Stimulated activated CD8-positive, alpha-beta memory T cell treated with anti-CD3 and anti-CD28 coated beads, Interleukin-12 subunit alpha, Interleukin-12 subunit beta, amount 100 ng/mL, for 1 hour (primary cell): ENCODE measurements around the gene KRT6C.
"Not testable (repeated sequence)": the region's sequence is repeated elsewhere in the genome, so short reads cannot be mapped to it uniquely, and the experiment has no call there.

Experiments
- DNase-seq: peaks from one replicate; pipeline ENCODE4 v3.0.0-alpha.2; 2020; ENCODE audit warnings: low read depth

KRT6C gene

GRCh38 chr12:52455821-52456220, 17.8 kb downstream of the KRT6C start:
- DNase-seq = no peak

- DNase-seq = no peak
Measured at GRCh38 chr12:52454411-52455201, 19.0 kb downstream of the KRT6C start.

GRCh38 chr12:52452101-52452500, 21.5 kb downstream of the KRT6C start, which contains the start of gene KRT6B:
KRT6B (minus strand) TSS chr12:52452146; CDS start chr12:52452078, 68 bp downstream.
- DNase-seq = no peak

DNA sequence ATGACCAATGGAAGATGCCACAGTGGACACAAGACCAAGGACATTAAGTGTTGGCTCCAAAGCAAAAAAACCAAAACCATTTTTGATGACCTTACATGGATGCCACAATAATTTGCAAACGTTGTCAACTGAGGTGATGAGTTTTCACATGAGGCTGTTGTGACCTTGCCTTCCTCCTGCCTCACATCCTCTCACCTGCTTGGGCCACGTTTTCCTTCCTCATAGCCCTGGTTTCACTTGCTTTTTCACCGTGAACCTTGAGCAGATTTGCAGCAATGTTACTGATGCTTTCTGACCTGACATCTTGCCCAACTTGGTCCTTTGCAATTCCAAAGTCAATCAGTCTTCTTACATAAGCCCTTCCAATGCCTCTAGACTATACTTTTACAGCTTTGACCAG, 25.4 kb downstream of the KRT6C start:
- DNase-seq = no peak

- not testable (repeated sequence) for DNase-seq
Measured at GRCh38 chr12:52447196-52447595, 26.4 kb downstream of the KRT6C start.

- no peak for DNase-seq
Measured at GRCh38 chr12:52446367-52447045, 27.1 kb downstream of the KRT6C start.

DNA sequence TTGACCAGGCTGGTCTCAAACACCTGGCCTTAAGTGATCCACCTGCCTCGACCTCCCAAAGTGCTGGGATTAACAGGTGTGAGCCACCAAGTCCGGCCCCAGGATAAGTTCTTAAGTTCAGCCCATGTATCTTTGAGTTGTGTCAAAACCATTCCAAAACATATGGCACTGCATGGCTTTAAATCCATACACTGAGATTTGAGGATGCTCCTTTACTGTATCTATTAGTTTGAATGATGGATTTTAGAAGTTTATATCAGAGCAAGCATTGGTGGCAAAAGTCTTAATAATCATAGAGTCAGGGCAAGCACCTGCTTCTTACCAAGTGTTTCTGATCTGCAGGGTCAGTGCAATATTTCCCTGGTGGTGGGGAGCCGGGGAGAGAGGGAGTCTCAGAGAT, 27.7 kb downstream of the KRT6C start:
- no peak for DNase-seq

DNA sequence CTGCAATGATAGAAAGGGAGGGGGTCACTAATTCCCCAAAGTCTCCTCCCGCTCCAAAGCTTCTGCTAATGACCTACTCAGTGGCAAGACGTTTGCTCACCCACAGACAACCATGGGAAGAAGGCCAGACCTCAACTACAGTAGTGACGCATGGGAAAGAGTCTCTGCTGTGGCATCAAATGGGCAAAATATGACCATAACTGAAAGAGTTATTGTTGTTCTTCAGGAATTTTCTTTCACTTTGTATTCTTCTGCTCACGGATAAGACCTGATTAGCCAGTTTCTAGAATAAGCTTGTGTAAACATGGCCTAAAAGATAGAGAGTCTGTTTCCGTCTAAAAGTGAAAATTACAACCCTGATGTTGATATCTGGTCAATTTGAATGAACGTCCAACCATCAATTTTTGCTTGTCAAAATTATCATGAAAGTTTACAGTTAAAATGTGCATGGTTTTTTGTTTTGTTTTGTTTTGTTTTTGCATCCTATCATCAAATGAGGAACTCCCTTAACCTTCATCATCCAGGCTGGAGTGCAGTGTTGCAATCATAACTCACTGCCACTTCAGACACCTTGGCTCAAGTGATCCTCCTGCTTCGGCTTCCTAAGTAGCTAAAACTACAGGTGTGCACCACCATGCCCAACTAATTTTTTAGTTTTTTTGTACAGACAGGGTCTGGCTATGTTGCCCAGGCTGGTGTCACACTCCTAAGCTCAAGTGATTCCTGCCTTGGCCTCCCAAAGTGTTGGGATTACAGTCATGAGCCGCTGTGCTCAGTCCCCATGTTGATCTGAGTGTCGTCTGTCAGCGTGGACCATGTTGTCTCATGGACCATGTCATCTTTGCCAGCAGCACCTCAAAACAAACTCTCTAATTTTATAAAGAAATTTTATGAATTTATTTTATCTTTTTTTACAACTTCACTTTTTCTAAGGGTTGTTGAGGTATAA, 28.7 kb downstream of the KRT6C start:
- no peak for DNase-seq

DNA sequence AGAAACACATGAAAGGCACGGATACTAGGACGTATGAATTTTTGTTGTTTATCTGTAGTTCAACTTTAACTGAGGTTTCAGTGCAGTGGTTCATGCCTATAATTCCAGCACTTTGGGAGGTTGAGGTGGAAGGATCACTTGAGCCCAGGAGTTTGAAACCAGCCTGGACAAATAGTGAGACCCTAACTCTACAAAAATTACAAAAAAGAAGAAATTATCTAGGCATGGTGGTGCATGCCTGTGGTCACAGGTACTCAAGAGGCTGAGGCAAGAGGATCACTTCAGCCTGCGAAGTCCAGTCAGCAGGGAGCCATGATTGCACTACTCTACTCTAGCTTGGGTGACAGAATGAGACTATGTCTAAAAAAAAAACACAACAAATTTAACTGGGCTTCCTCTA, 29.6 kb downstream of the KRT6C start:
- no peak for DNase-seq

- DNase-seq = no peak
Measured at GRCh38 chr12:52442600-52443061, 31.0 kb downstream of the KRT6C start.

DNA sequence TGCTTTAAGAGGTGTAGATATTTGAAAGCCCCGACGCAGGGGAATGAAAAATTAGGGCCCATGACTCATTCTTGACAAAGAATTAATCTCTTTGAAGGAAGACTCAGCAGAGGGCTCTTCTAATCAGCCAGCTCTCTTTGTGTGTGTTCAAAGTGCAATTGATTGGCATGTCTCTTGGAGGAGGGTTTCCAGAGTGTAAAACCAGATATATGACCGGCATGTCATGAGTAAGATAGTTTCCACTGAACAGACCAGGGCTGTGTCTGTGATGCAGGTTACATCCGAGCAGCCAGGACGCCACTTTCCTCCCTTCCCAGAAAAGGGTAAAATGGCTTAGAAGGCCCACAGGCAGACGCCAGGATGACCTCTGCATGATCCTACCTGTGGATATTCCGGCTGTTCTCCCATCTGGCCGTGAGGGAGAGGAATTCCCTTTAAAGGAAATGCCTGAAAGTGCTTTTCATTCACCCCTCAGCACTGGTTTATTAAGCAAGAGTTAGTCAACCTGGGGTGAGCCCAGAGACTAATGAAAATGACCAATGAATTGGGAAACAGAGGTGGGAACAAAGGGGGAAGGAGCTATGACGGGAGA, 32.2 kb downstream of the KRT6C start:
- no peak for DNase-seq

GRCh38 chr12:52440821-52441319, 32.7 kb downstream of the KRT6C start:
- DNase-seq = no peak

DNA sequence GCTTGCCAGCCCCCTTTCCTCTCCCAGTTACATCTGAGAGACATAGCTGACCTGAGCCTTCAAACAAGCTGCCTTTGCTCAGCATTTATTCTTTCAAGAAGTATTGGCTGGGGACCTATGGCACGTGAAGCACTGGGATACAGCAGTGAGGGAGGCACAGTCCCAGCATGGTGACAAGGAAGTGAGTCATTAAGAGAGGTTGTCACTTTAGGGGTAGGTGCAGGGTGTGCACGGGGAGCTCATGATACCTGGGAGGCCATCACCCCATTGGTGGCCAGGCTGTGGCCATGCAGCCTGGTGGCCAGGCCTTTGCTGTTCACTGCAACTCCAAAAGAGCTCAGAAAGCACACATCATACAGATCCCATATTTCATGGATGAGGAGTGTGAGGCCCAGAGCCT, 33.8 kb downstream of the KRT6C start:
- no peak for DNase-seq

- no peak for DNase-seq
Measured at GRCh38 chr12:52439420-52439819, 34.2 kb downstream of the KRT6C start.

DNA sequence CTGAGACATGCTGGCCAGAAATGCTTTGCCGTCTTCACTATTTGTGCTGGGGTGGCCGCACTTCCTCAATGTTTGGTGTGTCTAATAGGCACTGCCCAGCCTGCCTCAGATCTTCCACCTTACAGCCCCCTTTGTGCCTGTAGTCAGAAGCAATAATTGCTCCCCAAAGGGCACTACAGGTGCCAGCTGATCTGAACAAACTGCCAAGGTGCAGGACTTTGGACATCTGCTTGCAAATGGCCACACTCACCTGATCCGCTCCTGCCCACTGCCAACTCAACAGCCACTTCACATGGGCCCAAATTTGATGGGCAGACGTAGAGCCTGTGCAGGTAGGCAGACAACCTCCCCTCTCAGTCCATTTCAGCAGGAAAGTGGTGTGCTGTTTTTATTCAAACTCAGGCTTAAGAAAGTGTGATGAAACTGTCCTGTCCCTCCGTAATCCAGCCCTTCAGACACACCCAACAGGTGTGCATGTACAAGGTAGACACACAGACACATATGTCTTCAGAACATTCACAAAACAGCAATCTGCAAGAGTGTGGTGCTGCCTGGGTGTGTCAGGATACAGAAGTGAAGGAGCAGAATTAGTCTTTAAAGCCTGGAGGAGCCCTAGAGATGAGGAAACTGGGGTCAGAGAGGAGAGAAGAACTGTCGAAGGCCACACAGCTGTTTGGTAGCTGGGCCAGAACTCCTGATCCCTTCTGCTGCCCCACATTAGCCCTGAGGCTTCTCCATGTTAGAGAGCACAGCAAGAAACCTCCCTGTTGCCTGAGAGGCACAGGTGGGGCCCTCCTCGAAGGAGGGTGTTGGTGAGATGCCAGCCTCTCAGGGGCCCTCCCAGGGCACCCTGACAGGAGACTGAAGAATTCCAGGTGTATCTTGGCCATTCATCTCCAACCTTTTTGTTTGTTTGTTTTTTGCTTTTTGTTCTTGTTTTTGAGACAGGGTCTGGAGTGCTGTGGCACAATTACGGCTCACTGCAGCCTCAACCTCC, 35.0 kb downstream of the KRT6C start:
- no peak for DNase-seq

DNA sequence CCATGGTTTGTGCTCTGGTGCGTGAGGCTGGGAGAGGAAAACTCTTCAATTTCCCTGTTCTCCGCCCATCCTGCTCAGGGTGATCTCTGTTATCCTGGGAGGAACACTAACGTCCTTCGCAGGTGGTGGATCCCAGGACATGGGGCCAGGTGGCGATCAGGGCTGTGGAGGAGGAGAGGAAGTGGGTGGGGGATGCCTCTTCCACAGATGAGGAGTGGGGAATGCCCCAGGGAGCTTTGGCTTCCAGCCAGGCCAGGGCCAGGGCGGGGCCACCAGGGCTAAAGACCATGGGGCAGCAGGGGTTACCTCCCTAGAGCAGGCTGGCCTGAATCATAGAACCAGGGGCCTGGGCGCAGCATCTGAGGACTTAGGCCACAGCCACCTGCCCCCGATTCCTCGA, 36.1 kb downstream of the KRT6C start:
- DNase-seq = no peak

GRCh38 chr12:52436828-52437474, 36.7 kb downstream of the KRT6C start:
- no peak for DNase-seq

DNA sequence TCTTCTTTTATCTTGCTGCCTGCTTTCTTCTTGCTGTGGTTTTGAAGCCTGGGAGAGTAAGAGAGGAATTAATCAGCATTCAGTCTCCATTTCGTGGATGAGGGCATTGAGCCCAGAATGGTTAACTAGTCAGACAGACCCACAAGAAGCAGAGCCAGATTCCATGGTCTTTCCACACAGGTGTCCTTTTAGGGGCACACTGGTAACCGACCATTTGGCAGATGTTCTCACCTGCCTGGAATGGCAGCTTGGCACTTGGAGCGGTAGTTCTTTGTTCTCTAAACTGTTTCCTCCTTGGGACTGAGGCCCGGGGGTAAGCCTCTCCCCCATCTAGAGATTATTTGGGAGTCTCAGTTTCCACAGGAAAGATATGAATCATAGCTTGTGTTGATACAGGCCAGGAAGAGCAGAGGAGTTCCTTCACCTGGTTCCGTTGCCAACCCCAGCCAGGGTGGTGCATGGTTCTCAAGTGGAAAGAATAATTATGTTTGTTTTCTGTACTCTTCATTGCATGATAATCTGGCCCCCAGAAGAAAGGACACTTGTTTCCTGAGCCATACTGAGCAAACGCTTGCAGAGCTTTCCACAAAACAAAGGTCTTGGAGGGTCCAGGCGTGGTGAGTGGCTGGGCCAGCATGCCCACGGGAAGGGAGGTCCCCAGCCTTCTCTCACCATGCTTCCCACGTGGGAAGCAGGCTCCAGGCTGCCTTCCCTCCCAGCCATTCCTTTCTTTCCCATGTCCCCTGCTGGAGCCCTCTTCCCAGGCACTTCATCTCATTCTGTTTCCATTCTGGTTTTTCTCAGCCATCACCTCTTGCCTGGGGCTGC, 37.4 kb downstream of the KRT6C start:
- DNase-seq = no peak

DNA sequence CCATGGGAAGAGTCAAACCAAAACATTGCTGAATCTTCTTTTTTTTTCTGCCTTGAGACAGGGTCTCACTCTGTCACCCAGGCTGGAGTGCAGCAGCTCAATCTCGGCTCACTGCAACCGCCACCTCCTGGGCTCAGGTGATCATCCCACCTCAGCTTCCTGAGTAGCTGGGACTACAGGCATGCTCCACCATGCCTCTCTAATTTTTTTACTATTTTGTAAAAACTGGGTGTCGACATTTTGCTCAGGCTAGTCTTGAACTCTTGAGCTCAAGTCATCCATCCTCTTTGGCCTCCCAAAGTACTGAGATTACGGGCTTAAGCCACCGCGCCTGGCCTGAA, 38.0 kb downstream of the KRT6C start:
- DNase-seq = no peak
